ENCODE results near the gene PSMC1. TPM values are rescaled to one million over a fixed set of nuclear protein-coding genes. Genes with fewer than 3 reads are reported as not detected.
A peak's percentile ranks its signal among the peaks of the same experiment; 100 is the strongest.

Gene PSMC1
- total and polyA plus RNA-seq, 4 donors, result 73.6 to 195 (median 110) TPM

GRCh38 chr14:90268420-90268819 lies 12.1 kb downstream of the PSMC1 start:
- Histone ChIP-seq H3K27ac (ENCODE audit: low read depth in 1 of 2, low read length in 1 of 2) (no peak overlapping the region), H3K27me3 (ENCODE audit: control insufficient read depth in 3 of 3, insufficient read depth in 3 of 3, low read length in 2 of 3) (no peaks in the 10 kb centered on the region), H3K4me3 (no peak overlapping the region), H3K4me1 (ENCODE audit: control insufficient read depth in 5 of 5, insufficient read depth in 5 of 5, low read length in 5 of 5) (no peaks in the 10 kb centered on the region), H3K36me3 (ENCODE audit: control insufficient read depth in 4 of 4, insufficient read depth in 4 of 4, low read length in 4 of 4) (peaks cover 53 to 62% (median 56%) of the 10 kb centered on the region in 4 donors), H3K9ac (ENCODE audit: insufficient read depth in 1 of 2, low read length in 2 of 2) (no peak overlapping the region), H3K9me3 (ENCODE audit: control insufficient read depth in 4 of 4, insufficient read depth in 3 of 4, low read length in 3 of 4) (no peaks in the 10 kb centered on the region)
- ATAC-seq (ENCODE audit: insufficient read depth, low FRiP score) (no peak), DNase-seq (no peak)
- WGBS, 2 donors, result 93 to 98% methylated on average over 4 of the region's 4 CpGs
- TF ChIP-seq, protein P1, sequence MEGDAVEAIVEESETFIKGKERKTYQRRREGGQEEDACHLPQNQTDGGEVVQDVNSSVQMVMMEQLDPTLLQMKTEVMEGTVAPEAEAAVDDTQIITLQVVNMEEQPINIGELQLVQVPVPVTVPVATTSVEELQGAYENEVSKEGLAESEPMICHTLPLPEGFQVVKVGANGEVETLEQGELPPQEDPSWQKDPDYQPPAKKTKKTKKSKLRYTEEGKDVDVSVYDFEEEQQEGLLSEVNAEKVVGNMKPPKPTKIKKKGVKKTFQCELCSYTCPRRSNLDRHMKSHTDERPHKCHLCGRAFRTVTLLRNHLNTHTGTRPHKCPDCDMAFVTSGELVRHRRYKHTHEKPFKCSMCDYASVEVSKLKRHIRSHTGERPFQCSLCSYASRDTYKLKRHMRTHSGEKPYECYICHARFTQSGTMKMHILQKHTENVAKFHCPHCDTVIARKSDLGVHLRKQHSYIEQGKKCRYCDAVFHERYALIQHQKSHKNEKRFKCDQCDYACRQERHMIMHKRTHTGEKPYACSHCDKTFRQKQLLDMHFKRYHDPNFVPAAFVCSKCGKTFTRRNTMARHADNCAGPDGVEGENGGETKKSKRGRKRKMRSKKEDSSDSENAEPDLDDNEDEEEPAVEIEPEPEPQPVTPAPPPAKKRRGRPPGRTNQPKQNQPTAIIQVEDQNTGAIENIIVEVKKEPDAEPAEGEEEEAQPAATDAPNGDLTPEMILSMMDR (IDR thresholded peaks at IDR 0.05; ENCODE audit: control extremely low read depth, extremely low read depth), result no peak

DNA sequence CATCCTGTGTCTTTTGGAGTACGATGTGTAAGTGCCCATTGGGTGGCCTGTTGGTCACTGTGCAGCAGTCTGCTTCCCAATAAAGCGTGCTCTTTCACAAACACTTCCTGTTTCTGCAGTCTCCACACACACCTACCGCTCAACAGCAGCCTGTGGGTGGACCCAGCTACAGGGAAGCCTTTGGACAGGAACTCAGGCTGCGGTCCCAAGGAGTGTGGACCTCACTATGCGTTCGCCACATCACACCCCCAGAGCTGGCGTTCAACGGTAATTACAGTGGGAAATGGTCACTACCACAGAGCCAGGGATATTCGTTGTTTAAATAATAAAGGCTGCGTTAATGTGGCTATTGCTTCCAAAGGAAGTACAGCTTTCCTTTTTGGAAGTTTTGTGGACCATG lies 16.2 kb downstream of the PSMC1 start:
- WGBS, 2 donors, result 44 to 67% methylated on average over 9 to 10 of the region's 10 CpGs
- Histone ChIP-seq H3K27me3 (ENCODE audit: control insufficient read depth in 3 of 3, insufficient read depth in 3 of 3, low read length in 2 of 3) (no peaks in the 10 kb centered on the region), H3K4me1 (ENCODE audit: control insufficient read depth in 5 of 5, insufficient read depth in 5 of 5, low read length in 5 of 5) (peaks cover 0 to 2% (median 0%) of the 10 kb centered on the region in 5 donors), H3K27ac (ENCODE audit: low read depth in 1 of 2, low read length in 1 of 2) (peak overlapping the region in 1 of 2 donors; percentile 39), H3K9ac (ENCODE audit: insufficient read depth in 1 of 2, low read length in 2 of 2) (no peak overlapping the region), H3K9me3 (ENCODE audit: control insufficient read depth in 4 of 4, insufficient read depth in 3 of 4, low read length in 3 of 4) (no peaks in the 10 kb centered on the region), H3K4me3 (no peak overlapping the region), H3K36me3 (ENCODE audit: control insufficient read depth in 4 of 4, insufficient read depth in 4 of 4, low read length in 4 of 4) (peaks cover 31 to 38% (median 33%) of the 10 kb centered on the region in 4 donors)
- TF ChIP-seq, protein P1 (IDR thresholded peaks at IDR 0.05; ENCODE audit: control extremely low read depth, extremely low read depth), result no peak
- ATAC-seq (ENCODE audit: insufficient read depth, low FRiP score) (no peak), DNase-seq (no peak)

GRCh38 chr14:90273532-90273931 lies 17.2 kb downstream of the PSMC1 start:
- ATAC-seq (ENCODE audit: insufficient read depth, low FRiP score) (no peak), DNase-seq (no peak)
- no peaks in the 10 kb centered on the region for H3K9me3 ChIP-seq (ENCODE audit: control insufficient read depth in 4 of 4, insufficient read depth in 3 of 4, low read length in 3 of 4)
- H3K4me3 ChIP-seq, result no peak overlapping the region
- TF ChIP-seq, protein P1 (IDR thresholded peaks at IDR 0.05; ENCODE audit: control extremely low read depth, extremely low read depth), result no peak
- H3K27me3 ChIP-seq (ENCODE audit: control insufficient read depth in 3 of 3, insufficient read depth in 3 of 3, low read length in 2 of 3), result no peaks in the 10 kb centered on the region
- WGBS, 2 donors, result 78 to 87% methylated on average over 8 of the region's 8 CpGs
- no peak overlapping the region for H3K9ac ChIP-seq (ENCODE audit: insufficient read depth in 1 of 2, low read length in 2 of 2)
- H3K27ac ChIP-seq (ENCODE audit: low read depth in 1 of 2, low read length in 1 of 2), result no peak overlapping the region
- H3K4me1 ChIP-seq (ENCODE audit: control insufficient read depth in 5 of 5, insufficient read depth in 5 of 5, low read length in 5 of 5), result peaks cover 0 to 2% (median 0%) of the 10 kb centered on the region in 5 donors
- peaks cover 23 to 42% (median 36%) of the 10 kb centered on the region in 4 donors for H3K36me3 ChIP-seq (ENCODE audit: control insufficient read depth in 4 of 4, insufficient read depth in 4 of 4, low read length in 4 of 4)

DNA sequence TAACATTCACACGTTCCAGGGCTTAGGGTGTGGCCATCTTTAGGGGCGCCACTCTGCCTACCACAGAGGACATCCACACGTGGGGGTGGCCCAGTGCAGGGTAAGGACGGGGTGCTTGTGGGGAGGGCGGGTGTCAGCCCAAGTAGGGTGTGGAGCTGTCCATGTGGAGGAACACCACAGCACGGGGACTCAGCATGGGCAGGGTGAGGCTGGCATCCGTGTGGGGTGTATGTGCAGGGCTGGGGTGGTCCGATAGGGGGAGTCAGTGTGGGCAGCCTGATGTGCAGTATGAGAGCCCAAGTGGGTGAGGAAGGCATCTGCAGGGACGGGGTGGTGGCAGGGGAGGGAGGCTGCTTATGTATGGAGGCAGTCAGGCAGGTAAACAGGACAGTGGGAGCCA lies 17.7 kb downstream of the PSMC1 start:
- Histone ChIP-seq H3K36me3 (ENCODE audit: control insufficient read depth in 4 of 4, insufficient read depth in 4 of 4, low read length in 4 of 4) (peaks cover 18 to 42% (median 31%) of the 10 kb centered on the region in 4 donors), H3K9ac (ENCODE audit: insufficient read depth in 1 of 2, low read length in 2 of 2) (no peak overlapping the region), H3K4me3 (no peak overlapping the region), H3K4me1 (ENCODE audit: control insufficient read depth in 5 of 5, insufficient read depth in 5 of 5, low read length in 5 of 5) (peaks cover 0 to 2% (median 0%) of the 10 kb centered on the region in 5 donors), H3K9me3 (ENCODE audit: control insufficient read depth in 4 of 4, insufficient read depth in 3 of 4, low read length in 3 of 4) (no peaks in the 10 kb centered on the region), H3K27ac (ENCODE audit: low read depth in 1 of 2, low read length in 1 of 2) (no peak overlapping the region), H3K27me3 (ENCODE audit: control insufficient read depth in 3 of 3, insufficient read depth in 3 of 3, low read length in 2 of 3) (no peaks in the 10 kb centered on the region)
- ATAC-seq (ENCODE audit: insufficient read depth, low FRiP score) (no peak), DNase-seq (no peak)
- TF ChIP-seq, protein P1 (IDR thresholded peaks at IDR 0.05; ENCODE audit: control extremely low read depth, extremely low read depth), result no peak
- 79 to 90% methylated on average over 9 of the region's 9 CpGs for WGBS, 2 donors

Data from lung (tissue), 12 donors.